ENCODE data around the gene DDIAS.
"Not testable (repeated sequence)": the region's sequence is repeated elsewhere in the genome, so short reads cannot be mapped to it uniquely, and the experiment has no call there.

The DDIAS gene

GRCh38 chr11:82889133-82890001, 12.2 kb upstream of the DDIAS start:
- DNase-seq: no peak

DNA sequence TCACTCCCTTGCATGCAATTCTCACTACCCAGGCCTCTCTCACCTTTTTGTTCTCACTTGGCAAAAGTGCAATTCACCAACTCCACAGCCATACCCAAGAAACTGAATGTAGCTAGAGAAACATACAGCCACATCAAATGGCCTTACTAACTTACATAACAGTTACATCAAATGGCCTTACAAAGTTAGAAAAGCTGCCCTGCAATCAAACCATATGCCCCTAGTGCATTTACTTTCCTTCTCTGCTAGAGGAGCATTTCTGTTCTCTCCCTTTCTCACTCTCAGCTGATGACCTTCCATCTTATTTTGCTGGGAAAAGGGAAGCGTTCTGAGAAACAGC, 11.6 kb upstream of the DDIAS start:
- no peak for DNase-seq

DNA sequence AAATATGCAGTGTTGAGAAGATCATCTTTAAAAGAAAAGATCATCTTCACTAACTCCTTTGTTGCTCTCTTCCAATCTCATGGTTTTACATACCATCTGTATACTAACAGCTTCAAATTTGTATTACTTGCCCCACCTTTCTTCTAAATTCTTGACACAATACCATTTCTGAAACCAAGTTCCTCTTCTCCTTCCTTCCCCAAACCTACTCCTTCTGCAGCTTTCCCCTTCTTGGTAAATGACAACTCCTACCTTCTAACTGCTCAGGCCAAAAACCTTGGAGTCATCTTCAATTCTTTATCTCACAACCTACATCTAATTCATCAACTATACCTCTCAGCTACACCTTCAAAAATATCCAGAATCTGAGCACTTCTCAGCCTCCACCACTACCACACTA, 10.6 kb upstream of the DDIAS start:
- DNase-seq: no peak

DNA sequence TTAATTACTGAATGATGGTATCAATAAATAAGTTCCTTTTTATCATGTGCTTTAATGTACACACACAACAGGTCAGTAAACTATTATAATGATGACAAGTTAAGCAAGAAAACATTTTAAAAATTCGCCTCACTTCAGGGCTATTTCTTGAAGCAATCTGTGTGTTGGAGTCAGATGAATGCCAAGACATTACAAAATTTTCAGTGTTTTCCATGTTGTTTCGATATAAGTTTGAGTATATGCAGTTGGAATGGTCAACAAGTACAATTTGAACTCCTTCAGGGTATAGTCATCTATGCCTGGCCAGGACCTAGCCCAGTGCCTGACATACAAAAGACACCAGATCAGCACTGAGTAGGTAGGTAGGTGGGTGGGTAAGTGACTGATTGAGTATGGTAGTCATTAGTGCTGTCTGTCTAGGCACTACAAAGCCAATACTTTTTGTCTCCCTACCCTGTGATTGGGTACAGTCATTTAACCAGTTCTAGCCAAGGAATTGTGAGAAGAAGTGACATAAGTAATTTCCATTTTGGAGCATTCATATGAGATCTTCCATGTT, 8.8 kb upstream of the DDIAS start:
- DNase-seq: no peak

- no peak for DNase-seq
Observed at GRCh38 chr11:82895437-82896091, 6.0 kb upstream of the DDIAS start.

DNA sequence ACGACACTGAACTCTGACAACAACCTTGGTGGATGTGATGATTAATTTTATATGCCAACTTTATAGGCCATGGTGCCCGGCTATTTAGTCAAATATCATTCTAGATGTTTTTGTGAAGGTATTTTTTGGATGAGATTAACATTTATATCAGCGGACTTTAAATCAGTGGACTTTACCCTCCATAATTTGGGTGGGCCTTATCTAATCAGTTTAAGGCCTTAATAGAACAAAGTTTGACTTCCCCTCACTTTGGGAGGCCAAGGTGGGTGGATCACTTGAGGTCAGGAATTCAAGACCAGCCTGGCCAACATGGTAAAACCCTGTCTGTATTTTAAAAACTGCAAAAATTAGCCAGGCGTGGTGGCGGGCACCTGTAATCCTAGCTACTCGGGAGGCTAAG, 5.4 kb upstream of the DDIAS start:
- DNase-seq: no peak

GRCh38 chr11:82898241-82898640, 3.3 kb upstream of the DDIAS start:
- DNase-seq: no peak

GRCh38 chr11:82899186-82899820, 2.2 kb upstream of the DDIAS start:
- DNase-seq: no peak

DNA sequence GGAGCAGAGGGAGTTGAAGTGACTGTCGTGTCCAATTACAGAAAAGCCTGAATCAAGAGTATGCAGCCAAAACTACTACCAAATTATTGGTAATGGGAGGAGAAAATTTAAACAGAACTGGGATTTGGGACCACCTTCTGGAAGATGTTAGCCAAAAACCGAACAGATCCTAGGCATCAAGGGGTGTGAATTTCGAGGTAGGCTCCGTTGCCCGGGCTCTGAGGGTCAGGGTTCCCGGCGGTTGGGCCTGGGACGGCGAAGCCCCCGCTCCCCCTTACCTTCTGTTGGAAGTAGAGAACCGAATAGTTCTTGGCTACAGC, 1.6 kb upstream of the DDIAS start:
- DNase-seq: no peak

DNA sequence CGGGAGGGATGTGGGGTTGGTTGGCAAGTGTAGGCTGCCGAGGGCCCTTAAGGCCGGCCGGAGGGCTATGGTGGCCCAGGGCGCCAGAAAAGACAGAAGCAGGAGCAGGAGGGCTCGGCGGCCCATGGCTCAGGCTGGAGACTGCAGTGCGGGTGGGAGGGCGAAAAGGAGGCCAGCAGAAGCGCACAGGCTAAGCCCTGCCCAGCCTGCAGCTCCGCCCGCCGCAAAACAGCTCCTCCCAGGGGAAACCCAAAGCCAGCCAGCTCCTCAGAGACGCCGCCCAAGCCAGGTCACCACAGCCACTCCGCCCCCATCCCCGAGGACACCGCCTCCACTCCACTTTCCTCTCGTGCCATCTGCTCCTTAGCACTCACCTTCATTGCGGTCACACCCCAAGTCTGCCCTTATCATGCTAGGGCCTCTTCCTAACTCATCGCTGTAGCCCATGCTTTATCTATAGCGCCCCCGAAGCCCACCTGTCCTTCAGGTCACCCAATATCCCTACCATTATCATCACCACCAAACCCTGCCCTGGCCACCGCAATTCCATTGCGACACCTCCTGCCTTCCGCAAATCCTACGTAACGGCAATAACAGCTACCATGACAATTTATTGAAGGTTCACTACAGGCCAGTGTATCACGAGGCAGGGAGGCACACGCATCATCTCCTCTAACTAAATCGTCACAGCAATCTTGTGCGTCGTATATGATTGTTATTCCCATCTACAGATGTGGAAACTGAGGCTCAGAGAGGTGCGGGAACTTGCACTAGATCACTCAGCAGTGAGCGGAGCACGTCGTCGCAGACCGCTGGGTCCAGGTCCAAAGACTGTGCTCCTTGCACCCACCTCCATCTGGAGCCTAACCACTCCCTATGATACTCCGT, 1.0 kb upstream of the DDIAS start, which contains the start of gene PRCP:
PRCP (minus strand) TSS at position 154 of the 888 bp plus-strand sequence; CDS start at position 126, 28 bp downstream.
- DNase-seq: peak; percentile 78 to 89

- DNase-seq: no peak
Observed at GRCh38 chr11:82901922-82902485, 468 bp downstream of the DDIAS start.

GRCh38 chr11:82902880-82903279, 1.3 kb downstream of the DDIAS start:
- DNase-seq: no peak

DNA sequence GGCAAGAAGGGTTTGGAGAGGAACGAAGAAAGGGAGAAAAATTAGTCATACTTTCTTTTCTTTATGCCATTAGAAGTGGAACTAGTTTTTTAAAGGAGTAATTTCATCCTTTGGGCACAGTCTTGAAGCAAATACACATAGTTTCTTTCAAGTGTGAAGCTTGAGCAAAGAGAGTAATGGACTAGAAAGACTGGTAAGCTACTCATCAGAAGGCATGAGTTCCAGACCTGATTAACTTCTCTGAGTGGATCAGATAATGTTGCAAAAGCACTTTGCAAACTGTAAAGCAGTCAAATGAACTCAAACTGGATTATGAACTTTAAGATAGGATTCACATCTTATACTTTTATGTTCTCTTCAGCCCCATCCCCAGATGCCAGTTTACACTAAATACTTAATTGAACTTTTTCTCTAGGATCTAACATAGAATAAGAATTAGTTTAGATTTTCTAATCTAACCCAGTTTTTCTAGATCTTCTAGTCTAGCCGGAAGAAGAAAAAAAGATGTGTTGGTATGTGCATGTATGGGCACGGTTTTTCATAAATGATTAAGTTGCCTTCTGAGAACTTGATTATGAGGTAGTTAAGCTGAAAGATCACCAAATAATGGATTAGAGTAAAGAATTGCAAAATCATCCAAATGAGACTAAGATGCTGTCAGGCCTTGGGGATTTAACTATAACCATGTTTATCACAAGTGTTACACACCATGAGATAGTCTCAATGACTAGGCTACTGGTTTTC, 2.5 kb downstream of the DDIAS start:
- no peak for DNase-seq

DNA sequence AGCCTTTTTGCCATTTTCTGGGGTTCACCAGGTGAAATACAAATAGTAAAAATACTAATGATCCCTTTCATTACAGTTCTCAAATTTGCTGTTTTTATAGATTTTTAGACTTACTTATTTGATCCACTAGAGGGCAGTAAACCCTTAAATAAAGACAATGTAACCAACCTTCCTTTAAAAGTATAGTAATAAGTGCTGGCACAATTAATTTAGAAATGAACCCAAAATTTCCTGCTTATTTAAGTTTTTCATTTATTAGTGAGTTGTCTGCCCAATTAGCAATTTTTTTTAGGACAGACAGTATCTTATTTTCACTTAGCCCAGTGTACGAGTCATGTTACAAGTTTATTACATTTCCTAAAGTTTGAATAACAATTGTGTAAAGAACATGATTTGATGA, 4.7 kb downstream of the DDIAS start:
- peak in 1 of 2 donors; percentile 88 for DNase-seq

- no peak for DNase-seq
Observed at GRCh38 chr11:82906931-82907330, 5.4 kb downstream of the DDIAS start.

GRCh38 chr11:82907371-82907770, 5.8 kb downstream of the DDIAS start:
- DNase-seq: no peak

GRCh38 chr11:82908311-82908710, 6.8 kb downstream of the DDIAS start:
- no peak for DNase-seq

DNA sequence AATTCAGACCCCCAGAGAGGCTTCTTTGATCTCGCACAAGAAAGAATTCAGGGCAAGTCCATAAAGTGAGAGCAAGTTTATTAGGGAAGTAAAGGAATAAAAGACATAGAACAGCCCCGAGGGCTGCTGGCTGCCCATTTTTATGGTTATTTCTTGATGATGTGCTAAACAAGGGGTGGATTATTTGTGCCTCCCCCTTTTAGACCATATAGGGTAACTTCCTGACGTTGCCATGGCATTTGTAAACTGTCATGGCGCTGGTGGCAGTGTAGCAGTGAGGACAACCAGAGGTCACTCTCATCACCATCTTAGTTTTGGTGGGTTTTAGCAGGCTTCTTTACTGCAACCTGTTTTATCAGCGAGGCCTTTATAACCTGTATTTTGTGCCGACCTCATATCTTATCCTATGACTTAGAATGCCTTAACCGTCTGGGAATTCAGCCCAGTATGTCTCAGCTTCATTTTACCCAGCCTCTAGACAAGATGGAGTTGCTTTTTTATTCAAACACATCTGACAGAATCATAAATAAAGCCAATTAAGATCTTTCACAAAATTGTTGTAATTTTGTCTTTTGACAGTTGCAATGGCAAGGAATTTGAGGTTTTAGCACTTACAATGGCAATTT, 7.6 kb downstream of the DDIAS start:
- DNase-seq: no peak

- DNase-seq: not testable (repeated sequence)
Observed at GRCh38 chr11:82919786-82920185, 18.2 kb downstream of the DDIAS start.

GRCh38 chr11:82920227-82920626, 18.7 kb downstream of the DDIAS start:
- not testable (repeated sequence) for DNase-seq
